ENCODE data around the gene DGKI.

- no peak for TF ChIP-seq CTCF (IDR thresholded peaks at IDR 0.05; ENCODE audit: low read depth, low read length, poor library complexity, severe bottlenecking)
- TF ChIP-seq EZH2phosphoT487 (IDR thresholded peaks at IDR 0.05; ENCODE audit: borderline replicate concordance, low read length): no peak
Observed at GRCh38 chr7:137642472-137642871, 204.3 kb downstream of the DGKI start.
